ENCODE measurements around the gene TMEM223.
"Not testable (repeated sequence)": the region's sequence is repeated elsewhere in the genome, so short reads cannot be mapped to it uniquely, and the experiment has no call there.

TMEM223 gene, protein sequence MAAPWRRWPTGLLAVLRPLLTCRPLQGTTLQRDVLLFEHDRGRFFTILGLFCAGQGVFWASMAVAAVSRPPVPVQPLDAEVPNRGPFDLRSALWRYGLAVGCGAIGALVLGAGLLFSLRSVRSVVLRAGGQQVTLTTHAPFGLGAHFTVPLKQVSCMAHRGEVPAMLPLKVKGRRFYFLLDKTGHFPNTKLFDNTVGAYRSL

DNA sequence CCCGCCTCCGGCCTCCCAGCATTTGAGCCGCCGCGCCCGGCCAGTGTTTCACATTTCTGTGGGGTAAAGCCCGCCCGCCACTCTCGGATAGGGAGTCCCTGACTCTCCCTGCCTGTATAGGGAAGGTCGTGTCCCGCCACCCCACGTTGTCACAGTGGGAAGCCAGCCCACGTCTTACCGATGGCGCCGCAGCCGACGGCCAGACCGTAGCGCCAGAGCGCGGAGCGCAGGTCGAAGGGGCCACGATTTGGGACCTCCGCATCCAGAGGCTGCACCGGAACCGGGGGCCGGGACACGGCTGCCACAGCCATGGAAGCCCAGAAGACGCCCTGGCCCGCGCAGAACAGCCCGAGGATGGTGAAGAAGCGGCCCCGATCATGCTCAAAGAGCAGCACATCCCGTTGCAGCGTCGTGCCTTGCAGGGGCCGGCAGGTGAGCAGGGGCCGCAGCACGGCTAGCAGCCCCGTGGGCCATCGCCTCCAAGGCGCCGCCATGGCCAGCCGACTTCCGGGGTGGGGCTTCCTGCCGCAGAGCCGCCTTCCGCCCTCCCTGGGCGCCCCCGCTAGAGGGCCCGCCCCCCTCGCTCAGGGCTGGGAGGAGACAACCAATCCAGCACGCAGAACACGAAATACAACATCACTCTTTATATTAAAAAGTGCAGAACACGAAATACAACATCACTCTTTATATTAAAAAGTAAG lies at the start of gene TMEM223:
Gene TMEM223, minus strand, starts transcription at position 506 of the 701 bp plus-strand sequence. Its CDS starts 12 bp downstream, at position 494.
- DNase-seq (ENCODE audit: low spot score), result peak; percentile 91

DNA sequence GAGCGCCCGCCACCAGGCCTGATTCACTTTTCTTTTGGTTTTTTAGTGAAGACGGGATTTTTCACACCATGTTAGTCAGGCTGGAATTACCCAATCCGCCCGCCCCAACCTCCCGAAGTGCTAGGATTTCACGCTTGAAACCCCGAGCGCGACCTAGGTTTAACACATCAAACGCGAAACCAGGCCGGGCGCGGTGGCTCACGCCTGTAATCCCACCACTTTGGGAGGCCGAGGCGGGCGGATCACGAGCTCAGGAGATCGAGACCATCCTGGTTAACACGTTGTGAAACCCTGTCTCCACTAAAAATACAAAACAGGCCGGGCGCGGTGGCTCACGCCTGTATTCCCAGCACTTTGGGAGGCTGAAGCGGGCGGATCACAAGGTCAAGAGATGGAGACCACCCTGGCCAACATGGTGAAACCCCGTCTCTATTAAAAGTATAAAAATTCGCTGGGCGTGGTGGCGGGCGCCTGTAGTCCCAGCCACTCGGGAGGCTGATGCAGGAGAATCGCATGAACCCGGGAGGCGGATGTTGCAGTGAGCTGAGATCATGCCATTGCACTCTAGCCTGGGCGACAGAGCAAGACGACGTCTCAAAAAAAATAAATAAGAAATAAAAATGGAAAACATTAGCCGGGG lies 49.0 kb upstream of the TMEM223 start:
- DNase-seq (ENCODE audit: low spot score), result peak; percentile 50

DNA sequence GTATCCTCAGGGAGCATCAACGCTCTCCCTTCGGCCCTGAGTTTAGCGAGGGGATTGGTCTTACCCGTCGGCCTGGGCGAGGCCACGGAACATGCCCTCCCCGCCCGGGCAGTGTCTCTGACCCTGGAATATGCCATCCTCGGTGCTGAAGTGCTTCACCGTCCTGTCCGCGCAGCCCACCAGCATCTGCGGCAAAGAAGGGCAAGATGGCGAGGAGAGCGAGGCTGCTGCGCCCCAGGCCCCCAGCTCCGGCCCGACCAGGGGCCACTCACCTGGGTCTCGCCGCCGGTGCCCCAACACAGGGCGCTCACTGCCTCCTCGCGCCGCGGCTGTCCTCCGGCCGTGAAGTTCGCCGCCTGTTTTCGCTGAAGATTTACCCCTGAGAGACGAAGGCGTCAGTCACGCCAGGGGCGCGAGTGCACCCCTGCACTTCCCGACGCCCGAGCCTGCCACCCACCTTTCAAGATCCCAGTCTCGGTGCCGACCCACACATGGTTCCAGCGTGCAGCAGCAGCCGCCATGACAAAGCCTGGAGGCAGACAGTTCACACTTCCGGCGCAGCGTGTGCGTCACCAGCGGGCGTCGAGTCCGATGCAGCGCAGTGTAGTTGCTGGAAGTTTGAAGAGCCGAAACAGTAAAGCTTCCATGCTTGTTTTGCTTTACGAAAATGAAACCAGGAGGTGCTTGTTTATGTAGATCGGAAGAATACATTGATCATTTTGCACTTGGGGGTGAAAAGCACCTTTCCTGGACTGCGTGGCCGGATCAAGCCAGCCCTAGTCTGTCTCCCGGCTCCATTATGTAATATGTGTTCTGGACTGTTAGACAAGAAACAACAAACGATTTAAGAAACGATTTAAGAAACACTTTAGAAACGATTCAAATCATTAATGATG lies 47.5 kb upstream of the TMEM223 start, which contains the start of gene WDR74:
Gene WDR74, minus strand, starts transcription at position 541 of the 896 bp plus-strand sequence. Its CDS starts 20 bp downstream, at position 521.
- DNase-seq (ENCODE audit: low spot score), result peak; percentile 85

DNA sequence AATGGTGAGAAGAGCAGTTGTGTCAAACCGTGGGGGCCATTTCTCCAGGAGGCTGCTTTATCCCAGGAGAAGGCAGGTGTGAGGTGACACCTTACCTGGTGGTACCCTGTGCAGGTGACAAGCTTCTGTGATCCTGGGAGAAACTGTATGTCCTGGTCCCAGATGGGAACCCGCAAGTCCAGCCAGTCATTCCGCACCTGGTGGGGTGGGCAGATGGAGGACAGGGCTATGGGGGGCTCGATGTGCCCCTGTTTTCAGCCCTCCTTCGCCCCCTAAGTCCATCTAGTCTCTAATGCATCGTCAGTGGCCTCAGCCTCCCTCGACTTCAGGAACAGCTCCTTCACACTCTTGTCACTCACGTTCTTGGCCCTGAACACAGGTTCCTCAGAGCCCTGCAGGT lies 43.5 kb upstream of the TMEM223 start:
- no peak for DNase-seq (ENCODE audit: low spot score)

DNA sequence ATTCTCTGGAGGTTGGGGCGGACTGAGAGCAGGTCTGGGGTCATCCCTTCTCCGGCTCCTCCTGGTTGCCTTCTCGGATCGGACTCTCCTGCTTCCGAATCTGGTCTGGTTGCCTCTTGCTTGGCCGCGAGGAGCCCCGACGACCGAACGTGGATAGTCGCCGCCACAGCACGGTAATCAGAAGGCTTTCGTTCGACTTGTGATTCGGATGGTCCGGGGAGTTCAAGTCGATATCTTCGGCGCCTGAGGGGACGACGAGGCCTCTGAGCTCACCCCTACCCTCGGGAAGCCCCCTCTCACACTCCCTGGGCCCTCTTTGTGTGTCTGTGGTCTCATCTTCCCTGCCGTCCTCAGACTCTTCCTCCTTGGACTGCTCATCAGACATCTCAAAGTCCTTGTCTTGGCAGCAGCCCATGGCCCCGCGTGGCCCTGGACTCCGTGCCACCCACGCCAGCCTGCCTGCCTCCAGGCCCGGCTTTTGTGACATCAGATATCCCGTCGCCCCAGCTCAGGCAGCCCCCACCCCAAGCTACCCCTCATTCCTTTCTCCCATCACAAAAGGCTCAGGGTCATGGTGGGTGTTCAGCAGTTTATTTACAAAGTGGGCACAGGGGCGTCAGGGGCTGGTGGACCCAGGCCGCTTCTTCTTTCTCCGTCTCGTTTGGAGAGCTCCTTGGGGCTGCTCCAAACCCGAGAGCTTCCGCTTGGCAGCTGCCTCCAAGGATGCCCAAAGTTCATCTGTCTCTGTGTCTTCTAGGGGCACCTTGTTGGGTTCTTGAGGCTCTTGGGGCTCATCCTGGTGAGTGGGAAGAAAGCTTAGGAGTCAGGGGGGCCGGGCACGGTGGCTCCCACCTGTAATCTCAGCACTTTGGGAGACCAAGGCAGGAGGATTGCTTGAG lies 40.8 kb upstream of the TMEM223 start, which contains the start of gene TEX54:
Gene TEX54, minus strand, starts transcription at position 506 of the 899 bp plus-strand sequence.
- peak; percentile 24 for DNase-seq (ENCODE audit: low spot score)

DNA sequence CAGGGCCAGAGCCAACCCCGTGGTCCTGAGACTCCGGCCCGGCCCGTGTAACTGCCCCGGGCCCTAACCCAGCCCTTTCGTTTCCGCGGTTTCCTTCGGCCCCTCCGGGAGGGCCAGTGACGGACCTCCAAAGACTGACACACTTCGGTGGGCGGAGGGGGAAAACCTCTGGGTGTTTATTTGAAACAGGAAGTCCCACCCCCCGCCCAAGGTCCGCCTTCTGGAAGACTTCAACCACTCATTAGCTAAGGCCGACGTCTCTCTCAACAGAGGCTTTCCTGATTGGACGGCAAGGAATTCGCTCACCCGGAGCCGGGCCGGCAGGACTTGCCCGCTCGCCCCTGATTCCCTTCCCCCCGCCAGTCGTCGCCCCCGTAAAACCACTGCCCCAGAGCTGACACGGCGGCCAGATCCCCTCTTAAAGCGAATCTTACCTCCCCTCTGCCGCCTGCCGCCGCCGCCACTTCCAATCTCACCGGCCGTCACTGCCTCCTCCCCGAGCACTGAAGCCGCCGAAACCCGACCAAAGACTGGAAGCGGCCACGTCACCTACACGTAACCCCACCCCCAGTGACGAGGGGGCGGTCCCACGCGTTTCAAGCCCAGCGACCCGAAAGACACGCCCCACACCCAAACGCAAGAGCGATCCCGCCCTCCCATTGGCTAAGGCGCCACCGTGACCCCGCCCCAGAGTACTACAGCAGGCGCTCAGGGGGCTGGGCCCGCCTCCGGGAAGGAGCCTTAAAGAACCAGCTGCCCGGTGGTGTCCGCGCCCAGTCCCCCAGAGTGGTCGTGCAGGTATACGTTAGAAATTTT lies 39.9 kb upstream of the TMEM223 start, which contains the start of gene STX5:
Gene STX5, minus strand, starts transcription at position 532 of the 816 bp plus-strand sequence. CDS start 808 bp downstream, outside the sequence.
- peak; percentile 98 for DNase-seq (ENCODE audit: low spot score)

DNA sequence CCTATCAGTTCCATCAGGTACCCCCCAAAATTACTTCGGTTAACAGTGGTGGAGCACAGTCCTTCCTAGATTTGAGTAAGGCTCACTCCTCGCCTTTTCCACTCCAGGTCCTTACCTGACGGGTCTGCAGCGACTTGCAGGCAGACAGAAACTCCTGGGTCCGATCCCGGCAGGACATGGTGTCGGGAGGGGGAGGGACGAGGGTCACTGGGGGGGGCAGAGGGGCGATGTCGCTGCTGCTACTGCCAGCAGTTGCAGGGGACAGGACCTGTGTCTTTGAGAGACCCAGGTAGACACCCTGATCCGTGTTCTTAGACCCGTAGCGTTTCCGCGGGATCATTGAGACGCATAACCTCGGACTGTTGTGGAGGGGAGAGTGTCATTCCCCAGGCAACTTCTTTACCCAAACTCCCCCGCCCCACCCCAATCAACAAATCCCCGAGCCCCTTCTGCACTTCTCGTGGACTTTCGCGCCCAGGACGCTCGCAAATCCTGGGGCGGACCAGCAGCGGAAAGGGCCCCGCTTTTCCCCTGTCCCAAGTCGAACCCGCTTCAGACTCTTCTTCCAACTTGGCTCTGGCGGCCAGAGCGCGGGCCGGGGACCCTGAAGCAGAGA lies 39.2 kb upstream of the TMEM223 start:
- peak; percentile 36 for DNase-seq (ENCODE audit: low spot score)

DNA sequence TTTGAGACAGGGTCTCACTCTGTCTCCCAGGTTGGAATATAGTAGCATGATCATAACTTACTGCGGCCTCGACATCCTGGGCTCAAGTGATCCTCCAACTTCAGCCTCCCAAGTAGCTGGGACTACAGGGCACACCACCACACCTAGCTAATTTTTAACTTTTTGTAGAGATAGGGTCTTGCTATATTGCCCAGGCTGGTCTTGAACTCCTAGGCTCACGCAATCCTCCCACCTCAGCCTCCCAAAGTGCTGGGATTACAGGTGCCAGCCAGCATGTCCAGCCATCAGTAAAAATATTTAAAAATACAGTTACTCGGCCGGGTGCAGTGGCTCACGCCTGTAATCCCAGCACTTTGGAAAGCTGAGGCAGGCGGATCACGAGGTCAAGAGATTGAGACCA lies 36.3 kb upstream of the TMEM223 start:
- DNase-seq (ENCODE audit: low spot score), result not testable (repeated sequence)

DNA sequence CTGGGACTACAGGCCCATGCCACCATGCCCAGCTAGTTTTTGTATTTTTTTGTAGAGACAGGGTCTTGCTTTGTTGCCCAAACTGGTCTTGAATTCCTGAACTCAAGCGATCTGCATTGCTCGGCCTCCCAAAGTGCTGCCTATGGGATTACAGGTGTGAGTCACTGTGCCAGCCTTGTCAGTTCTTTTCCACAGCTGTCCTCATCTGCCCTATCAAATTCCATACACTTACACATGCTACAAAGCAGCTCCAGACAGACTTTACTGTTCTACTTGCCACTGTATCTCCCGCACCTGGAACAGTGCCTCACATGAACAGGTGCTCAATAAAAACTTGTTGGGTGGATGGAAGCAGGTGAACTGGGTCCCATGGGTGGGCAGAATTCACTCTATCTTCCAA lies 31.9 kb upstream of the TMEM223 start:
- no peak for DNase-seq (ENCODE audit: low spot score)

DNA sequence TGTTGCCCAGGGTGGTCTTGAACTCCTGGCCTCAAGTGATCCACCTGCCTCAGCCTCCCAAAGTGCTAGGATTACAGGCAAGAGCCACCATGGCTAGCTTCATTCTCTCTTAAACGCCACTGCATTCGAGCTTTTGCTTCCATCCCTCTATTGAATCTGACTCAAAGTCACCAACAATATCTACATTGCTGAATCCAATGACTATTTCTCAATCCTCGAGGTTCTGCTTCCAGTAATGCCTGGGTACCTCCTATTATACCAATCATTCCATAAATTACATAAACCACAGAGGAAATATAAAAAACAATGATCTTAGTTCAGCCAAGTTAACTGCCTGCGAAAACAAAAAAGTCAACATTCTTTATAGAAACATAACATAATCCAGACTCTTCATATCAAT lies 25.3 kb upstream of the TMEM223 start:
- DNase-seq (ENCODE audit: low spot score), result no peak

DNA sequence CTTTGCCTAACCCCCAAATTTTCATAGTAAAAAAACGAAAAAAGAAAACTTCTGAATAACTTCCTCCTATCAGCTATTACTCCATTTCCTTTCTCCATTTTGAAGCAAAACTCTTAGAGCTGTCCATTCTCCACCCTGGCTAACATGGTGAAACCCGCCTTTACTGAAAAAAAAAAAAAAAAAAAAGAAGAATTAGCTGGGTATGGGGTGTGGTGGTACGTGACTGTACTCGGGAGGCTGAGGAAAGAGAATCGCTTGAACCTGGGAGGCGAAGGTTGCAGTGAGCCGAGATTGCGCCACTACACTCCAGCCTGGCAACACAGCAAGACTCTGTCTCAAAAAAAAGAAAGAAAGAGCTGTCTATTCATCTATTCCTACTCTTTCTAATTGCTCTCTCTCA lies 24.8 kb upstream of the TMEM223 start:
- DNase-seq (ENCODE audit: low spot score), result no peak

DNA sequence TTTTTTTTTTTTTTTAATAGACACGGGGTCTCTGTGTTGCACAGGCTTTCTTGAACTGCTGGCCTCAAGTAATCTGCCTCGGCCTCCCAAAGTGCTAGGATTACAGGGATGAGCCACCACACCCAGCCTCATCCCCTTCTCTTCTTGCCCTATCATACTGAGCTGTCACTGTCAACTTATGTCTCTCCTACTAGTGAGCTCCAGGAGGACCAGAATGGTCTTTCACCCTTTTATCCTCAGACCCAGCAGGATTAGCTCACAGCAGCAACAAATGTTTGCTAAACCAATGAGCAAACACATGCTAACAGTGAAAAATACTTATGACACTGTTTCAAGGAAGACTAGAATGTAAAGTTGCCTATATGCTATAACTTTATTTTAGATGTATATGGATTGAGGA lies 19.9 kb upstream of the TMEM223 start:
- DNase-seq (ENCODE audit: low spot score), result no peak

DNA sequence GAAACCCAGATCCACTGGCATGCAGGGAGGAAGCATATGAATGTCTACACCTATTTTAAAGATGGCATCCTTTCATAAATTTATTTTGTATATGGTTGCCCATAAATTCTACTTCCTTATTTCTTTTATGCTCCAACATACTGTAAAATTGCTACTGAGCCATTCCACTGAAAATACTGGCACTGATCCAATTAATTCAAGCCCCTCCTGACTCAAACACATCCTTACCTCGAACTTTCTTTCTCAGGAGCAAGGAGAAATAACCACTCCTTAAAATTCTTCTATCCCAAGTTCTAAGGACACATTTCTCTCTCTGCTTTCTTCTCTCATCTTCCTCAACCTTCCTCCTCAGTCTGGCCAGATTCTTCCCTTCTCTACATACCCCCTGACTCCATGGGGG lies 18.9 kb upstream of the TMEM223 start:
- DNase-seq (ENCODE audit: low spot score), result no peak

DNA sequence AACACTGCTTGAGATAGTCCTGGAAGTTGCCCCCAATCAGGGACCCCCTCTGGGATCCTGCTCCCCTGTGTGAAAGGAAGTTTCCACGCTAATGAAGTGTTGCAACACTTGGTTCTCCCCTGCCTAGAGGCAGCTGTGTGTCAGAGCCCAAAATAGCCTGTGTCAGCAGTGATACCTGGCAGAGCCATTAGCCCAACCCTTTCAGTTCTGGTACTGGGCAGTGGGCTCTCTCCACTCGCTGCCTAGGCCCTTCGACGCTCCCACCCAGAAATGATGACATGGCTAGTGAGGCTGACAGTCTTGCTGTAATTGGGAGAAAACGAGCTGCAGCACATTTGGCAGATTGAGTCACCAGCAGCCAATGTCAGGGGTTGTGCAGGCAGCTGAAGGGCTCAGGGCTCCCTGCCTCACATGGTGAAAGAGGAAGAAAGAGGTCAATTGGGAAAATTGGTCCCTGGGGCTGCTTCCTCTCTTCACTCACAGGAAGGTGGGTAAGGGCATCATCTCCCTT lies 14.9 kb upstream of the TMEM223 start:
- no peak for DNase-seq (ENCODE audit: low spot score)

DNA sequence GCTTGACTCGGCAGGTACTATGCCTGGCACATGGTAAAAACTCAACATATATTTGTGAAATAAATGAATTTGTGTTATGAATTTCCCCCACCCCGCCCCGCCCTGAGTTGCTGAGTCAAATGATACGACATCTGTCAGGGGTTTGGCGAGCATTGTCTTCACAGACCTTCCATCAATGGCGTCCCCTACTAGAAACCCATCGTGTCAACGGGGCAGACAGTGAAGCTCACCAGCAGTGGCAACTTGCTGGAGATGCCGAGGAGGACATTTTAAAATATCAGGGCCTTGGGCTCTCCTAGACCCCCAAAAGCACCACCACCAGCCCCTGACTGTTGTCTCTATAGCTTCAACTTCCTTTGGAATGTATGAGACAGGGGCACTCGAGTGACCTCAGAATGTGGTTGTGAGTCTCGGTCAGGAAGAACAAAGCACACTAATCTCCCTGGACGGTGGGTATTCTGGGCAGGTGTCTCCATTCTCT lies 14.2 kb upstream of the TMEM223 start:
- DNase-seq (ENCODE audit: low spot score), result no peak

DNA sequence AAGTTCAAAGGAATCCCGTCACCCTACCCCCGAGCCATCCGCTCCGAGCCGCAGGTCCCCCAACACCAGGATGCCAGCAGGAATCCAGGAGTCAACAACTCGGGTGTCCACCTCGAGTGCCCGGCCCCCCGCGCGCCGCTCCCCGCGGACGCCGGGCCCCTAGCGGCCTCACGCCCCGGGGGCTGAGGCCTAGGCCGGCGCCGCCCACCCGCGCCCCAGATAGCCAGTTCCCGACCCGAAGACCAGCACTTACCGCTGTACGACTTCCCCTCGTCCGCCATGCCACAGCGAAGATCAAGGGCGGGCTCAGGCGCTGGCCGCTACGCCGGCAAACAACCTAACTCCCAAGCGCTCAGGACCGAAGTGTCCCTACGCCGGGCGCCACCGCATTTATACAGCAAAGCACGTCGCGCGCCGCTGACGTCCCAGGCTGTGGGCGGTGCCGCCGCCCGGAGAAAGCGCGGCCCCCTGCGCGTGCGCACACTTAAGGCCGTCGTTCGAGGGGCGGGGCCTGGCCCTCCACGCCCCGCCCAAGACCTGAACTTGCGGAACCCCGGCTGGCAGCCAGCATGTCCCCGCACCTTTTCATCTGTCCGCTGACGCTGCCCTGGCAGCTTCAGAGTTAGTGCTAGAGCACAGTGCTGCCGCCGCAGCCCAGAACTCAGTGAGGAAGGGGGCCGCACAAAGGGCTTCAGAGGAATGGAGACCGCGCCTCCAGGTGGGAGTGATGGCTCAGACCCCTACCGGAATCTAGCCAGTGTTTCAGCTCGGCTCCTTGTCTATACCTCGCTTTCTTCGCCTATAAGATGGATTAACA lies 13.5 kb upstream of the TMEM223 start, which contains the start of gene NXF1:
Gene NXF1, minus strand, starts transcription at position 365 of the 817 bp plus-strand sequence. Its CDS starts 84 bp downstream, at position 281.
- peak; percentile 96 for DNase-seq (ENCODE audit: low spot score)

DNA sequence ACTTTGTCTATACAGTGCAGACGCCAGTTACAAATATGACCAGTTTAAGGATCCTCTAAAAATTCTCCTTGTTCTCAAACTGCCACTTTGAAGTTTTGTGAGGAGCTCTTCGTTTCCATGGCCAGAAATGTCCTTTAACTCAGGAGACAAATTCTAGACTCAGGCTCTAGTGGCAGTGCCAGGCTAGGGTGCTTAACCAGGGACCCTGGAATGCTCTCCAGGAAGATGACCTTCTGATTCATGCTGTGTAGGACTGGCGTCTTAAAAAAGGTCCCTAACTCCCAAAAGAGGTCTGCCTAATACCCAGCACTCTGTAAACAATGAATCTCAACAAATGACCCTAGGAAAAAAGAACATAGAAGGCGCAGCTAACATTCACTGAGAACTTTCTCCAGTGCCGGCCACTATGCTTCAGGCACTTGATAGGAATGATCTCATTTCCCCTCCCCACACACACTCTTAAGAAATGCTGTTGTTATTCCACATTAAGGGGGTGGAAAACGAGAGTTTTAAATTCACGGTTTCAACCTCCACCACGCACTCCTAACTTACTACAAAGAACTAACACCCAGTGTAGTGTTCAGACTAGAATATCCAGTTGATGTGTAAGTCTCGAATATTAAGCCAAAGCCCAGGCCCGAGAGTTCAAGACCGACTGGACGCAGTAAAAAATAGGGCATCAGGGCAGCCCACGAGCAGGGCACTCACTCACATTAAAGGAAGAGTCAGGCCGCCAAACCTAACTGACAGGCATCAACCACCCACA lies 12.7 kb upstream of the TMEM223 start:
- DNase-seq (ENCODE audit: low spot score), result peak; percentile 54

Data from hepatic stellate cell (primary cell).